Activated CD8-positive, alpha-beta memory T cell treated with anti-CD3 and anti-CD28 coated beads, Interleukin-2, amount 10 ng/mL, durations not matched to agents 7 days and 5 days (primary cell): Measurements from ENCODE around the gene C13orf42. TPM values are rescaled to one million over a fixed set of nuclear protein-coding genes. Genes with fewer than 3 reads are reported as not detected.

Experiments used
- ATAC-seq: fragments of 150-1000 bp; cut with Tn5 transposase; one replicate; pipeline ENCODE4 v1.10.0; 2021; ENCODE audit warnings: moderate library complexity
- CTCF ChIA-PET: fragments of 350-600 bp; sonication (Branson Sonifier 250); formaldehyde crosslinking; loops from one replicate; lab custom pipeline; 2021; ENCODE audit warnings: antibody characterized with exemption; lab: Charles Lee
- DNase-seq: peaks from one replicate; pipeline ENCODE4 v3.0.0-alpha.2; 2020
- H3K27ac Mint-ChIP-seq: one replicate; pipeline ENCODE4 v1.8.0; 2021; ENCODE audit warnings: mild to moderate bottlenecking, mixed read lengths
- H3K27me3 Mint-ChIP-seq: one replicate; pipeline ENCODE4 v1.8.0; 2021; ENCODE audit warnings: mixed read lengths
- H3K36me3 Mint-ChIP-seq: one replicate; pipeline ENCODE4 v1.8.0; 2021; ENCODE audit warnings: mild to moderate bottlenecking, mixed read lengths
- H3K4me1 Mint-ChIP-seq: one replicate; pipeline ENCODE4 v1.8.0; 2021; ENCODE audit warnings: mixed read lengths
- H3K4me3 Mint-ChIP-seq: one replicate; pipeline ENCODE4 v1.8.0; 2021; ENCODE audit warnings: mild to moderate bottlenecking, moderate library complexity, mixed read lengths
- H3K9me3 Mint-ChIP-seq: one replicate; pipeline ENCODE4 v1.8.0; 2022; ENCODE audit warnings: low read depth, mixed read lengths
- total RNA-seq, 2 experiments: library from RNA; stranded (reverse); gene quantifications; one replicate each; pipeline ENCODE4 v1.2.3, GENCODE V29; 2021

Gene C13orf42
- total RNA-seq = not detected

- Mint-ChIP-seq H3K4me1 (peaks cover 3% of the 10 kb centered on the region), H3K9me3 (no peaks in the 10 kb centered on the region), H3K36me3 (no peaks in the 10 kb centered on the region), H3K27ac (no peak within 1 kb of the TSS), H3K27me3 (peaks cover 5% of the 10 kb centered on the region), H3K4me3 (no peak within 1 kb of the TSS)
- ATAC-seq = no peak
- CTCF ChIA-PET = interaction anchor here (1.9 kb wide), 1 partner anchor 14 kb away, joined by 6 read pairs; no protein-coding TSS in a partner anchor
- no peak for DNase-seq
These were observed at the start of gene C13orf42 for GRCh38 chr13:51111174-51111573. TSS of gene C13orf42 (minus strand) at chr13:51111274. CDS start at chr13:51111209, 65 bp downstream.

GRCh38 chr13:51158880-51159518, 47.9 kb upstream of the C13orf42 start:
- H3K4me3 Mint-ChIP-seq = no peak overlapping the region
- no peaks in the 10 kb centered on the region for H3K36me3 Mint-ChIP-seq
- DNase-seq (no peak), ATAC-seq (no peak)
- CTCF ChIA-PET = no interaction called here
- H3K4me1 Mint-ChIP-seq = peaks cover 8% of the 10 kb centered on the region
- H3K27me3 Mint-ChIP-seq = peaks cover 7% of the 10 kb centered on the region
- H3K9me3 Mint-ChIP-seq = no peaks in the 10 kb centered on the region
- H3K27ac Mint-ChIP-seq = no peak overlapping the region

DNA sequence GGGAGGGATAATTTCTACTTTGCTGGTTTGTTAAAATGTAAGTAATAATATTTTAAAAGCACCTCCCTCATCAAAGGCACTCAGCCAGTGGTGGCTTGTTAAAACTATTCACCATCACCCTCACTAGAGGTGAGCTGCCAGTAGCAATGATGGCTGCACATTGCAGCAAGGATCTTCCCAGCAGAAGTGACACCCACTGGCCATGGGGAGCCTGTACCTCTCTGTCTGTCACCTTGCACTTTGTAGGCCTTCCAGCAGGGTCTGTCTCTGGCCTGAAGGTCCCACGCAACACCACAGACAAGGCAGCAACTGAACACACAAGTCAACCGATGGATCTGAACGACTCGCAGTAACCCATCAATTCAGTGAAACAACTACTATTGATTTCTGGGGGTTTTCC, 47.3 kb upstream of the C13orf42 start:
- CTCF ChIA-PET = no interaction called here

DNA sequence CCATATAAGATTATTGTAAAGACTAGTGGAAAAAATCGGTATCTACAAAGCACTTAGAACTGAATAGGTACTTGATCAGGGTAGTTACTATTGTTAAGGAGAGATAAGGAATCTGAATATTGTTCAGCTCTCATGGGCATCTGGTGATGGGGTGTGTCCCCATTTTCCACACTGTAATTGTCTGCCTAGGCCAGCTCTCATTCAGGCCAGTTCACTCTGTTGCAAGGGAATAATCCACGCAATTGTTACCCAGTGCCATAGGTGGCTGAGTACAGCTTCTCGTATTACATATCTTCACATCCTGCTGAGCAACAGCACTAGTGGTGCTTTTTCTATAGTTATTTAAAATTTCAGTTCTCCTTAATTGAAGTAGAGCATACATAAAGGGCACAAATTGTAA, 45.6 kb upstream of the C13orf42 start:
- Mint-ChIP-seq H3K27ac (no peak overlapping the region), H3K36me3 (no peaks in the 10 kb centered on the region)
- no peak for ATAC-seq

More for the DNA sequence above, 47.3 kb upstream of the C13orf42 start:
- peaks cover 9% of the 10 kb centered on the region for H3K4me1 Mint-ChIP-seq
- H3K27ac Mint-ChIP-seq = no peak overlapping the region
- H3K27me3 Mint-ChIP-seq = peaks cover 8% of the 10 kb centered on the region
- H3K9me3 Mint-ChIP-seq = no peaks in the 10 kb centered on the region
- no peak for ATAC-seq
- no peak overlapping the region for H3K4me3 Mint-ChIP-seq
- H3K36me3 Mint-ChIP-seq = no peaks in the 10 kb centered on the region
- DNase-seq = no peak

GRCh38 chr13:51155776-51156515, 44.9 kb upstream of the C13orf42 start:
- no peaks in the 10 kb centered on the region for H3K9me3 Mint-ChIP-seq
- DNase-seq (no peak), ATAC-seq (no peak)
- peaks cover 9% of the 10 kb centered on the region for H3K4me1 Mint-ChIP-seq
- no peaks in the 10 kb centered on the region for H3K36me3 Mint-ChIP-seq
- H3K27ac Mint-ChIP-seq = no peak overlapping the region
- peaks cover 17% of the 10 kb centered on the region for H3K27me3 Mint-ChIP-seq
- CTCF ChIA-PET = interaction anchor here (1.6 kb wide), 1 partner anchor 131 kb away, joined by 6 read pairs; no protein-coding TSS in a partner anchor
- H3K4me3 Mint-ChIP-seq = no peak overlapping the region

More for the DNA sequence above, 45.6 kb upstream of the C13orf42 start:
- CTCF ChIA-PET = interaction anchor here (1.6 kb wide), 1 partner anchor 130 kb away, joined by 6 read pairs; no protein-coding TSS in a partner anchor
- H3K27me3 Mint-ChIP-seq = peaks cover 11% of the 10 kb centered on the region
- DNase-seq = no peak
- no peak overlapping the region for H3K4me3 Mint-ChIP-seq
- no peaks in the 10 kb centered on the region for H3K9me3 Mint-ChIP-seq
- peaks cover 9% of the 10 kb centered on the region for H3K4me1 Mint-ChIP-seq

GRCh38 chr13:51155161-51155560, 44.1 kb upstream of the C13orf42 start:
- no peak for ATAC-seq
- Mint-ChIP-seq H3K27me3 (peaks cover 25% of the 10 kb centered on the region), H3K36me3 (no peaks in the 10 kb centered on the region), H3K9me3 (no peaks in the 10 kb centered on the region), H3K27ac (no peak overlapping the region), H3K4me1 (peaks cover 9% of the 10 kb centered on the region), H3K4me3 (no peak overlapping the region)
- DNase-seq = no peak
- CTCF ChIA-PET = interaction anchor here (0.9 kb wide), 1 partner anchor 28 kb away, joined by 3 read pairs; no protein-coding TSS in a partner anchor

DNA sequence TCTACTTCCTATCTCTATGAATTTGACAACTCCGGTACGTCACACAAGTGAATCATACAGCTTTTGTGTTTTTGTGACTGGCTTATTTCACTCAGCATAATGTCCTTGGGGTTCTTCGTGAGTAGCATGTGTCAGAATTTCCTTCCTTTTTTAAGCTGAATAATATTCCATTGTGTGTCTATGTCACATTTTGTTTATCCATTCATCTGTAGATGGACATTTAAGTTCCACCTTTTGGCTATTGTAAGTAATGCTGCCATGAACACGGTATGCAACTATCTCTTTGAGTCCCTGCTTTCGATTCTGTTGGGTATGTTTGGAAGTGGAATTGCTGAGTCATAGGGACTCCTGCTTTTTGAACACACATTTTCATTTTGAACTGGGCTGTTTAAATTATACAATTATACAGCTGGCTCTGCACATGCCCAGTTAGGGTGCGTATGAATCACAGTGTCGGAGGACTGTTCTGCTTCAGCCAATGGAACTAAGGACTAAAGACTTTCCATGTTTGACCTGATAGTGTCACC, 43.0 kb upstream of the C13orf42 start:
- H3K4me1 Mint-ChIP-seq = peaks cover 9% of the 10 kb centered on the region
- ATAC-seq (peak; percentile 36), DNase-seq (no peak)
- H3K27me3 Mint-ChIP-seq = peaks cover 33% of the 10 kb centered on the region
- CTCF ChIA-PET = interaction anchor here (0.6 to 0.9 kb wide), 3 partner anchors 30 to 820 kb away, joined by 3 read pairs; no protein-coding TSS in a partner anchor
- no peaks in the 10 kb centered on the region for H3K36me3 Mint-ChIP-seq
- H3K4me3 Mint-ChIP-seq = no peak overlapping the region
- H3K27ac Mint-ChIP-seq = no peak overlapping the region
- H3K9me3 Mint-ChIP-seq = no peaks in the 10 kb centered on the region

DNA sequence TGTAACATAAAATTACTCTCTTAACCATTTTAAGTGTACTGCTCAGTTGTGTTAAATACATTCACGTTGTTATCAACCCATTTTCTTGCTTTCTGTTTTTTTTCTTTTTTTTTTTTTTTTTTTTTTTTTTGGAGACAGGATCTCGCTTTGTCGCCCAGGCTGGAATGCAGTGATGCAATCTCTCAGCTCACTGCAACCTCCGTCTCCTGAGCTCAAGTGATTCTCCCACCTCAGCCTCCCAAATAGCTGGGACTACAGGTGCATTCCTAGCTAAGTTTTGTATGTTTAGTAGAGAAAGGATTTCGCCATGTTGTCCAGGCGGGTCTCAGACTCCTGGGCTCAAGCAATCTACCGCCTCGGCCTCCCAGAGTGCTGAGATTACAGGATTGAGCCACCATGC, 42.5 kb upstream of the C13orf42 start:
- Mint-ChIP-seq H3K9me3 (no peaks in the 10 kb centered on the region), H3K36me3 (no peaks in the 10 kb centered on the region), H3K4me1 (peaks cover 9% of the 10 kb centered on the region), H3K27me3 (peaks cover 33% of the 10 kb centered on the region), H3K4me3 (no peak overlapping the region), H3K27ac (no peak overlapping the region)
- ATAC-seq (no peak), DNase-seq (no peak)
- CTCF ChIA-PET = interaction anchor here (0.6 to 0.7 kb wide), 2 partner anchors 51 to 821 kb away, joined by 3 read pairs; no protein-coding TSS in a partner anchor

DNA sequence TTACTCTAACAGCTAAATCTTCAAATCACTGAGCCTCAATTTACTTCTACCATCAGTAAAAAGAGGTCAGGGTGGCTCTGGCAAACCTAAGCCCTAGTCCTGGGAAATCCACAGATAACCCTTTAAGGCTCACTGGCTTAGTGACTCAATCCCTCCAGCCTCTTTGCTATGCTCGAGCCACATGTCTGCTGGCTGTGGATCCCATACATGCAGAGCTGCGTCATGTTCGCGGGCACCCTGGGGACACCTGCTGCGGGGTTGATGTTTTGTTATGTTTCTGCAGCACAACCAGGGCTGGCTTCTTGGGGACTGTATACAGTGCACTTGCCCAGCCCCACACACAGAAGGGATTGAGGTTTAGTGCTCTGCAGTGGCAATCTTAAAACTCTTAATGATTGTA, 41.6 kb upstream of the C13orf42 start:
- ATAC-seq = no peak
- Mint-ChIP-seq H3K9me3 (no peaks in the 10 kb centered on the region), H3K27me3 (peaks cover 39% of the 10 kb centered on the region), H3K4me3 (no peak overlapping the region), H3K36me3 (no peaks in the 10 kb centered on the region), H3K27ac (no peak overlapping the region), H3K4me1 (peaks cover 9% of the 10 kb centered on the region)
- DNase-seq = no peak
- CTCF ChIA-PET = no interaction called here

DNA sequence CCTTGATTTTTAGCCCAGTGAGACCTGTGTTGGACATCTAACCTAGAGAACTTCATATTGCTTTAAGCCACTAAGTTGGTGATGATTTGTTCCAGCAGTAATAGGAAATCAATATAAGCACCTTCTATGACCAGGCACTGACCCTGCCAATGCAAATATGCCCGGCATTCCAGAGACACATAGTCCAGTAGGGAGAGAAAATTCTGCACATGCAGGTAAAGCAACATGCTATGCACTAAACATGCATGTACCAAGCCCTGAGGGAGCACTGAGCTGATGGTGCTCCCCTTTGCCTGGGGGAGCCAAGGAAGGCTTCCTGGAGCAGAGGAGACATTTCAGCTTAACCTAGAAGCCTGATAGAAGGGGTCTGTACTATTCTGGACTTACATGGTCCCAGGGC, 40.4 kb upstream of the C13orf42 start:
- peaks cover 41% of the 10 kb centered on the region for H3K27me3 Mint-ChIP-seq

DNA sequence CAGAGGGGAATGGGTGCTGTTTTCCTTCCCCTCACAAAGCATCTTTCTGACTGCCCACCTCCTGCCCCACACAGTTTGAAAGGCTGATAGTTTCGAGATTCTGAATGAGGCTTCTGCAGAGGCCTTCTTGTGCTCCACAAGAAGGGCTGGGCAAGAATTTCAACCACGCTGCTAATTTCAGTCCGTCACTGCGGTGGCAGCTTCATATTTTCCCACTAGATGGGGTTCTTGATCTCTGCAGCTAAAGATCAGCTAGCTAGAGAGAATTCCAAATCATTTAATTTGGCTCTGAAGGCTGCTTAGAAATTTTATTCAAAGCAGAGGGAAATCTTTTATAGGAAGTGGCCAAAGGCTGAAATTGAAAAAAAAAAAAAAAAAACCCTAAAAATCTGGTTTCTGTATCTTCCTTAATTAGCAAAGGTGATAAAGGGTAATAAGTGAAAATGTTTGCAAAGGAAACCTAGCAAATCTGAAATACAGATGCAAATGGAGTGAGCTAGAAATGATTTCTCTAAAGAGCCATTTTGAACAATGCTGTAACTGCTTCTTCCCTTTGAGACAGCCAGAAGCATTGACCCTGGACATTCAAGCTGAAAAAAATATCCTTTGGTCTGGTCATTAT, 38.0 kb upstream of the C13orf42 start:
- H3K27ac Mint-ChIP-seq = no peak overlapping the region
- H3K27me3 Mint-ChIP-seq = peaks cover 44% of the 10 kb centered on the region
- peaks cover 2% of the 10 kb centered on the region for H3K4me1 Mint-ChIP-seq
- ATAC-seq = no peak
- H3K4me3 Mint-ChIP-seq = no peak overlapping the region
- CTCF ChIA-PET = interaction anchor here (0.6 to 2.6 kb wide), 4 partner anchors 8 to 145 kb away, joined by 4 to 17 read pairs (median 4); no protein-coding TSS in a partner anchor
- DNase-seq = no peak
- no peaks in the 10 kb centered on the region for H3K9me3 Mint-ChIP-seq
- H3K36me3 Mint-ChIP-seq = peaks cover 2% of the 10 kb centered on the region

More for the DNA sequence above, 40.4 kb upstream of the C13orf42 start:
- ATAC-seq (no peak), DNase-seq (no peak)
- Mint-ChIP-seq H3K4me3 (no peak overlapping the region), H3K27ac (no peak overlapping the region), H3K36me3 (no peaks in the 10 kb centered on the region), H3K9me3 (no peaks in the 10 kb centered on the region), H3K4me1 (peaks cover 9% of the 10 kb centered on the region)
- CTCF ChIA-PET = no interaction called here

GRCh38 chr13:51148223-51148951, 37.3 kb upstream of the C13orf42 start:
- H3K4me1 Mint-ChIP-seq = no peaks in the 10 kb centered on the region
- ATAC-seq (no peak), DNase-seq (no peak)
- peaks cover 3% of the 10 kb centered on the region for H3K36me3 Mint-ChIP-seq
- H3K9me3 Mint-ChIP-seq = no peaks in the 10 kb centered on the region
- H3K27me3 Mint-ChIP-seq = peaks cover 42% of the 10 kb centered on the region
- H3K4me3 Mint-ChIP-seq = no peak overlapping the region
- H3K27ac Mint-ChIP-seq = no peak overlapping the region
- CTCF ChIA-PET = interaction anchor here (1.4 to 2.6 kb wide), 2 partner anchors 7 to 139 kb away, joined by 4 to 17 read pairs; no protein-coding TSS in a partner anchor
